HepG2 (cell line): ENCODE results near the gene GAL3ST2. TPM values are rescaled to one million over a fixed set of nuclear protein-coding genes. Genes with fewer than 3 reads are reported as not detected.
A peak's percentile ranks its signal among the peaks of the same experiment; 100 is the strongest.

Source experiments
- ARID5B ChIP-seq: IDR thresholded peaks from 2 replicates; pipeline ENCODE4 v1.4.0; 2020; ENCODE audit warnings: mild to moderate bottlenecking, missing genetic modification reagents
- ATF7 ChIP-seq, 2 experiments: fragments of 450-650 bp in 1 of 2; sonication (generic) in 1 of 2; formaldehyde crosslinking in 1 of 2; IDR thresholded peaks; 2 replicates each; pipeline versions ENCODE4 v1.4.0 to v1.6.1; 2016 to 2020; ENCODE audit warnings: antibody characterized with exemption in 1 of 2, mild to moderate bottlenecking in 1 of 2, missing genetic modification reagents in 1 of 2
- DRAP1 ChIP-seq: IDR thresholded peaks from 2 replicates; pipeline ENCODE4 v1.6.1; 2016; ENCODE audit warnings: missing genetic modification reagents, missing compliant biosample characterization
- GABPA ChIP-seq, 2 experiments: IDR thresholded peaks; 2 replicates each; pipeline ENCODE4 v1.6.1; 2011 to 2016; ENCODE audit warnings: low read depth in 2 of 2, low read length in 1 of 2, missing biosample characterization in 1 of 2, missing genetic modification characterization in 1 of 2
- IKZF1 ChIP-seq: fragments of 450-650 bp; IDR thresholded peaks from 2 replicates; pipeline ENCODE4 v1.7.1; 2016
- KDM4B ChIP-seq: sonication (generic); formaldehyde crosslinking; IDR thresholded peaks from 2 replicates; pipeline ENCODE4 v1.4.0; 2020; ENCODE audit warnings: missing genetic modification reagents
- MBNL3 ChIP-seq: fragments of 250-450 bp; sonication (Bioruptor Pico); conservative IDR thresholded peaks from 2 replicates; pipeline ENCODE4 v1.8.0; 2022; ENCODE audit warnings: mild to moderate bottlenecking, inconsistent platforms
- MEIS1 ChIP-seq: sonication (generic); formaldehyde crosslinking; IDR thresholded peaks from 2 replicates; pipeline ENCODE4 v1.9.0; 2021; ENCODE audit warnings: mild to moderate bottlenecking, missing genetic modification reagents, moderate library complexity, borderline replicate concordance
- MTA3 ChIP-seq: sonication (generic); formaldehyde crosslinking; IDR thresholded peaks from 2 replicates; pipeline ENCODE4 v1.4.0; 2020; ENCODE audit warnings: missing genetic modification reagents
- POLR2A ChIP-seq, 2 experiments: IDR thresholded peaks; 2 replicates each; pipeline ENCODE4 v1.6.1; 2011; ENCODE audit warnings: low read depth in 2 of 2, low read length in 2 of 2, mild to moderate bottlenecking in 1 of 2, moderate library complexity in 1 of 2; ENCODE audit not compliant: insufficient read depth in 1 of 2
- PRPF4 ChIP-seq: fragments of 200-400 bp; formaldehyde crosslinking; IDR thresholded peaks from 2 replicates; pipeline ENCODE4 v1.6.1; 2016; ENCODE audit warnings: low read length, low read depth; ENCODE audit not compliant: poor library complexity, severe bottlenecking
- SOX5 ChIP-seq: IDR thresholded peaks from 2 replicates; pipeline ENCODE4 v1.6.1; 2016; ENCODE audit warnings: borderline replicate concordance
- TIGD3 ChIP-seq: sonication (generic); formaldehyde crosslinking; IDR thresholded peaks from 2 replicates; pipeline ENCODE4 v1.5.1; 2020; ENCODE audit warnings: mild to moderate bottlenecking, missing genetic modification reagents, borderline replicate concordance
- TRIM22 ChIP-seq: fragments of 450-650 bp; IDR thresholded peaks from 2 replicates; pipeline ENCODE4 v1.6.1; 2017
- YEATS4 ChIP-seq: sonication (generic); formaldehyde crosslinking; IDR thresholded peaks from 2 replicates; pipeline ENCODE4 v1.4.0; 2020; ENCODE audit warnings: missing genetic modification reagents, borderline replicate concordance
- ZC3H4 ChIP-seq: sonication (generic); formaldehyde crosslinking; IDR thresholded peaks from 2 replicates; pipeline ENCODE4 v1.4.0; 2020; ENCODE audit warnings: missing genetic modification reagents, borderline replicate concordance
- ZNF569 ChIP-seq: sonication (generic); formaldehyde crosslinking; IDR thresholded peaks from 2 replicates; pipeline ENCODE4 v1.5.0; 2020; ENCODE audit warnings: mild to moderate bottlenecking, missing genetic modification reagents, moderate library complexity, borderline replicate concordance
- ZNF777 ChIP-seq: sonication (generic); formaldehyde crosslinking; IDR thresholded peaks from 2 replicates; pipeline ENCODE4 v1.4.0; 2020; ENCODE audit warnings: missing genetic modification reagents
- ZXDC ChIP-seq: sonication (generic); formaldehyde crosslinking; IDR thresholded peaks from 2 replicates; pipeline ENCODE4 v1.5.0; 2020; ENCODE audit warnings: mild to moderate bottlenecking, missing genetic modification reagents
- polyA plus RNA-seq, 8 experiments: library from polyadenylated mRNA; depleted of rRNA in 3 of 8; stranded (reverse) in 7 of 8; unstranded in 1 of 8; fragments of >200 nt; fragmentation: Illumina TruSeq in 4 of 8; extraction: Trizol in 4 of 8; gene quantifications; 2 replicates each; pipeline versions ENCODE4 v1.2.1 to v1.2.3, GENCODE V29; 2011 to 2016; ENCODE audit warnings: low read depth in 4 of 8, missing spikeins in 1 of 8, mixed read lengths in 1 of 8; ENCODE audit not compliant: insufficient read depth in 1 of 8
- total RNA-seq, 5 experiments: library from RNA; depleted of rRNA; stranded (reverse); fragments of >200 nt; fragmentation: Illumina TruSeq; extraction: Trizol; gene quantifications; 2 replicates each; pipeline ENCODE4 v1.2.3, GENCODE V29; 2016; ENCODE audit warnings: low read depth in 1 of 5

The GAL3ST2 gene
- total and polyA plus RNA-seq, 2 of the 13 experiments (the other 11 are each of a cell fraction or from before 2014, with no cell fraction given), result 0.17 to 0.20 TPM

GRCh38 chr2:241808721-241809382 is 32.2 kb downstream of the GAL3ST2 start, which contains the start of gene NEU4 (continued):
- TF ChIP-seq ZXDC, result peak; percentile 73; the same call in 1 of the 2 replicates
- TF ChIP-seq IKZF1, result no peak
- TF ChIP-seq DRAP1 (CRISPR knock-in tag), result peak; percentile 93
- TF ChIP-seq GABPA (IDR thresholded peaks at IDR 0.05; ENCODE audit: low read depth, low read length), result no peak
- peak; percentile 25; the same call in 1 of the 2 replicates for TF ChIP-seq GABPA (CRISPR knock-in tag; IDR thresholded peaks at IDR 0.05; ENCODE audit: low read depth)
- peak in 1 of 2 experiments; percentile 94; a peak in 2 of 4 replicates for TF ChIP-seq POLR2A (IDR thresholded peaks at IDR 0.05; ENCODE audit: insufficient read depth in 1 of 2, low read depth in 2 of 2, low read length in 2 of 2)
- no peak; the same call in 1 of the 2 replicates for TF ChIP-seq MEIS1 (CRISPR knock-in tag)
- TF ChIP-seq TRIM22, result no peak
- peak; percentile 66; the same call in 1 of the 2 replicates for TF ChIP-seq SOX5 (CRISPR knock-in tag)
- TF ChIP-seq MBNL3 (CRISPR knock-in tag), result no peak
- peak; percentile 99 for TF ChIP-seq YEATS4 (CRISPR knock-in tag)
- 0 out of 2 replicates have a peak, but pooled peaks have one; percentile 86 for TF ChIP-seq ZC3H4 (CRISPR knock-in tag)
- no peak for TF ChIP-seq PRPF4
- peak; percentile 51; the same call in 1 of the 2 replicates for TF ChIP-seq KDM4B (CRISPR knock-in tag)
- no peak for TF ChIP-seq ATF7 (IDR thresholded peaks at IDR 0.05)
- peak; percentile 34; the same call in 1 of the 2 replicates for TF ChIP-seq ATF7 (CRISPR knock-in tag; IDR thresholded peaks at IDR 0.05)
- no peak for TF ChIP-seq MTA3 (CRISPR knock-in tag)
- no peak for TF ChIP-seq ZNF569 (CRISPR knock-in tag)
- TF ChIP-seq TIGD3 (CRISPR knock-in tag), result peak; percentile 80; the same call in 1 of the 2 replicates
- peak; percentile 60 for TF ChIP-seq ZNF777 (CRISPR knock-in tag)
- peak; percentile 83 for TF ChIP-seq ARID5B (CRISPR knock-in tag)
